H1 (cell line): ENCODE data around the gene SMYD3. TPM values are rescaled to one million over a fixed set of nuclear protein-coding genes. Genes with fewer than 3 reads are reported as not detected.

Experiments used
- KDM1A ChIP-seq: fragments of 200-600, 300-600 bp; sonication (generic); IDR thresholded peaks from 2 replicates; pipeline ENCODE4 v1.7.1; 2016; ENCODE audit warnings: mild to moderate bottlenecking, low read length, borderline replicate concordance
- PHF8 ChIP-seq: fragments of 200-600 bp; sonication (generic); conservative IDR thresholded peaks from 2 replicates; pipeline ENCODE4 v1.7.1; 2012; ENCODE audit warnings: low read depth, mild to moderate bottlenecking, inconsistent platforms, low read length, moderate library complexity
- POLR2AphosphoS5 ChIP-seq: IDR thresholded peaks from 2 replicates; pipeline ENCODE4 v1.6.1; 2011; ENCODE audit warnings: low read depth, low read length
- POU5F1 ChIP-seq: IDR thresholded peaks from 2 replicates; pipeline ENCODE4 v1.6.1; 2011; ENCODE audit warnings: low read depth, mild to moderate bottlenecking, low read length, moderate library complexity
- polyA plus RNA-seq, 7 experiments: library from polyadenylated mRNA; depleted of rRNA in 3 of 7; stranded (reverse) in 5 of 7; unstranded in 2 of 7; fragments of >200 nt in 5 of 7; fragments of 200-250 nt in 2 of 7; gene quantifications; 1 replicate in 5 of 7; 2 replicates in 1 of 7; 4 replicates in 1 of 7; pipeline versions ENCODE4 v1.2.1 to v1.2.3, GENCODE V29; 2011 to 2013; ENCODE audit warnings: missing spikeins in 2 of 7, mixed read lengths in 2 of 7
- total RNA-seq: library from RNA; stranded (reverse); fragmentation: NEBNext Ultra II Directional; extraction: Animal tissue kit (Norgen Biotek cat#: 25700); gene quantifications from 2 replicates; pipeline ENCODE4 v1.2.1, GENCODE V29; 2021
- TF ChIP-seq, protein P1 (sequence below): IDR thresholded peaks from 2 replicates; pipeline ENCODE4 v1.6.1; 2012; ENCODE audit warnings: inconsistent platforms

The SMYD3 gene
- total and polyA plus RNA-seq, 2 of the 8 experiments (the other 6 are each of a cell fraction or from before 2014, with no cell fraction given) = 17.3 to 25.4 TPM

DNA sequence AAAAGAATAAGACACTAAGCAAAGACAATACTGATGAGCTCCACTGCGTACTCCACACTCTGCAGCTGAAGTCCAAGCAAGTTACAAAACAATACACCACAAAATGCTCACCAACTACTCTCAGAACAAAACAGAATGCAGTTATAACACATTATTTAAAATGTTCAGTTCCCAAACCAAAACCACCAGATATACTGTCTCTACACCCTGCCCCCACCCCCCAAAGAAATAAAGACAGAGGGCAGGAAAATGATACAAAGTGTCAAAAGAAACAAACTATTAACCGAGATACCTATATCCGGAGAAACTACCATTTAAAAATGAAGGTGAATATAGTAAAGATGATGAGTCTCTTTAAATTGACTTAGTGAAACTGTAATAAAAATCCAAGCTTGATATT, 729.3 kb downstream of the SMYD3 start (continued):
- TF ChIP-seq, protein P1, sequence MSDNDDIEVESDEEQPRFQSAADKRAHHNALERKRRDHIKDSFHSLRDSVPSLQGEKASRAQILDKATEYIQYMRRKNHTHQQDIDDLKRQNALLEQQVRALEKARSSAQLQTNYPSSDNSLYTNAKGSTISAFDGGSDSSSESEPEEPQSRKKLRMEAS = no peak
- TF ChIP-seq KDM1A (no peak), POU5F1 (no peak), POLR2AphosphoS5 (no peak), PHF8 (no peak)
